ENCODE data around the gene FSTL1. TPM values are rescaled to one million over a fixed set of nuclear protein-coding genes. Genes with fewer than 3 reads are reported as not detected.

FSTL1 gene
- total RNA-seq, 1 donor from 2014 or later, result 142 TPM

GRCh38 chr3:120461416-120461815, 10.6 kb upstream of the FSTL1 start:
- TF ChIP-seq, protein P1, sequence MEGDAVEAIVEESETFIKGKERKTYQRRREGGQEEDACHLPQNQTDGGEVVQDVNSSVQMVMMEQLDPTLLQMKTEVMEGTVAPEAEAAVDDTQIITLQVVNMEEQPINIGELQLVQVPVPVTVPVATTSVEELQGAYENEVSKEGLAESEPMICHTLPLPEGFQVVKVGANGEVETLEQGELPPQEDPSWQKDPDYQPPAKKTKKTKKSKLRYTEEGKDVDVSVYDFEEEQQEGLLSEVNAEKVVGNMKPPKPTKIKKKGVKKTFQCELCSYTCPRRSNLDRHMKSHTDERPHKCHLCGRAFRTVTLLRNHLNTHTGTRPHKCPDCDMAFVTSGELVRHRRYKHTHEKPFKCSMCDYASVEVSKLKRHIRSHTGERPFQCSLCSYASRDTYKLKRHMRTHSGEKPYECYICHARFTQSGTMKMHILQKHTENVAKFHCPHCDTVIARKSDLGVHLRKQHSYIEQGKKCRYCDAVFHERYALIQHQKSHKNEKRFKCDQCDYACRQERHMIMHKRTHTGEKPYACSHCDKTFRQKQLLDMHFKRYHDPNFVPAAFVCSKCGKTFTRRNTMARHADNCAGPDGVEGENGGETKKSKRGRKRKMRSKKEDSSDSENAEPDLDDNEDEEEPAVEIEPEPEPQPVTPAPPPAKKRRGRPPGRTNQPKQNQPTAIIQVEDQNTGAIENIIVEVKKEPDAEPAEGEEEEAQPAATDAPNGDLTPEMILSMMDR (IDR thresholded peaks at IDR 0.05; ENCODE audit: insufficient read depth, low read length, poor library complexity, severe bottlenecking), result no peak
- Histone ChIP-seq H3K36me3 (ENCODE audit: control insufficient read depth, insufficient read depth, low read length) (no peaks in the 10 kb centered on the region), H3K27me3 (ENCODE audit: control insufficient read depth, insufficient read depth, low read length) (no peaks in the 10 kb centered on the region), H3K4me3 (ENCODE audit: low read depth, low read length) (no peak overlapping the region)
- no peak for DNase-seq (ENCODE audit: low read depth)

DNA sequence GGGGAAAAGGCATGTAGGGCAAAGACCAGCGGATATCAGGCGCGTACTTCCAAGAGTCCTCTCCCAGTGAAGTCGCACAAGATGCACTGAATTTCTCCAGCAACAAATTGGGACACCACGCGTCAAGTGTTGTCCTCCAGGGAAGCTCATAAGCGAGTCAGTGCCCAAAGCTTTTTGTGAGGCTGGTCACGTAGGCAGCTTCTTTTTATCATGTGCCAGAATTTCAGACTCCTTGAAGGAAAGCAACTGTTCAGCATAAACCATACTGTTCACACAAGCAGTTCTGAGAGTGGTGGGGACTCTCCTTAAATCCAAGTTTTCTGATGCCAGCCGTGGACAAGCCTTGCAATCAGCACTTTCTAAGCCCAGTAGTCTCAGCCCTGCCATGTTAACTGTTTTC, 10.1 kb upstream of the FSTL1 start:
- Histone ChIP-seq H3K27me3 (ENCODE audit: control insufficient read depth, insufficient read depth, low read length) (no peaks in the 10 kb centered on the region), H3K36me3 (ENCODE audit: control insufficient read depth, insufficient read depth, low read length) (no peaks in the 10 kb centered on the region), H3K4me3 (ENCODE audit: low read depth, low read length) (no peak overlapping the region)
- TF ChIP-seq, protein P1 (IDR thresholded peaks at IDR 0.05; ENCODE audit: insufficient read depth, low read length, poor library complexity, severe bottlenecking), result no peak
- DNase-seq (ENCODE audit: low read depth), result no peak

DNA sequence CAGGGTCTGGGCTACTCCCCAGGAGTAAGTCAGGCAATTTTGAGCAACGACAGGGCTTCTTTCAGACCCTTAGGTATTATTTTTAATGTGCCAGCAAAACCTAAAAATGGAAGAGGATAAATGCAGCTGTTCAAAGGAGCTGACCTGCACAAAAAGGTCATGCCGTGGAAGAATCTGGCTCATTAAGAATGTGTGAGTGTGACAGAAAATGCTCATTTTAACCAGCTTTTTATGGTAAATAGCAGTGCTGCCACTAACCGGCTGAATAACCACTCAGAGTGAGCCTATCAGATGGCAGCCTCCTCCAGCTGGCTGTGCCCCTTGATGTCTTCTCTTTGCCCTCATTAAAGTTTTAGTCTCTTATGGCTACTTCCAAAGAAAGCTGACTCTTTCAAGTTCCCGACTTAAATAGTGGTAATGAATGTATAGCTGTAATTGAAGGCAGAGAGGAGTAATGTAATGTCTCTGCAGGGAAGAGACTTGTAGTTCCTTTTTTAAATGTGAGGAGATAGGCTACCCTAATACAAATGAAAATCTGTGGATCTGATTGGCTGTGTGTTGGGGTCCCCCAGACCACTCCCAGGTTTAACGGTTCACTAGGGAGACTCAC, 9.5 kb upstream of the FSTL1 start:
- Histone ChIP-seq H3K36me3 (ENCODE audit: control insufficient read depth, insufficient read depth, low read length) (no peaks in the 10 kb centered on the region), H3K27me3 (ENCODE audit: control insufficient read depth, insufficient read depth, low read length) (no peaks in the 10 kb centered on the region), H3K4me3 (ENCODE audit: low read depth, low read length) (no peak overlapping the region)
- no peak for DNase-seq (ENCODE audit: low read depth)
- TF ChIP-seq, protein P1 (IDR thresholded peaks at IDR 0.05; ENCODE audit: insufficient read depth, low read length, poor library complexity, severe bottlenecking), result no peak

- H3K4me3 ChIP-seq (ENCODE audit: low read depth, low read length), result no peak overlapping the region
- TF ChIP-seq, protein P1 (IDR thresholded peaks at IDR 0.05; ENCODE audit: insufficient read depth, low read length, poor library complexity, severe bottlenecking), result no peak
- H3K27me3 ChIP-seq (ENCODE audit: control insufficient read depth, insufficient read depth, low read length), result no peaks in the 10 kb centered on the region
- H3K36me3 ChIP-seq (ENCODE audit: control insufficient read depth, insufficient read depth, low read length), result no peaks in the 10 kb centered on the region
- DNase-seq (ENCODE audit: low read depth), result no peak
Observed at GRCh38 chr3:120459196-120459595, 8.4 kb upstream of the FSTL1 start.

GRCh38 chr3:120457827-120458226, 7.0 kb upstream of the FSTL1 start:
- no peak overlapping the region for H3K4me3 ChIP-seq (ENCODE audit: low read depth, low read length)
- TF ChIP-seq, protein P1 (IDR thresholded peaks at IDR 0.05; ENCODE audit: insufficient read depth, low read length, poor library complexity, severe bottlenecking), result no peak
- DNase-seq (ENCODE audit: low read depth), result no peak
- H3K27me3 ChIP-seq (ENCODE audit: control insufficient read depth, insufficient read depth, low read length), result no peaks in the 10 kb centered on the region
- H3K36me3 ChIP-seq (ENCODE audit: control insufficient read depth, insufficient read depth, low read length), result no peaks in the 10 kb centered on the region

DNA sequence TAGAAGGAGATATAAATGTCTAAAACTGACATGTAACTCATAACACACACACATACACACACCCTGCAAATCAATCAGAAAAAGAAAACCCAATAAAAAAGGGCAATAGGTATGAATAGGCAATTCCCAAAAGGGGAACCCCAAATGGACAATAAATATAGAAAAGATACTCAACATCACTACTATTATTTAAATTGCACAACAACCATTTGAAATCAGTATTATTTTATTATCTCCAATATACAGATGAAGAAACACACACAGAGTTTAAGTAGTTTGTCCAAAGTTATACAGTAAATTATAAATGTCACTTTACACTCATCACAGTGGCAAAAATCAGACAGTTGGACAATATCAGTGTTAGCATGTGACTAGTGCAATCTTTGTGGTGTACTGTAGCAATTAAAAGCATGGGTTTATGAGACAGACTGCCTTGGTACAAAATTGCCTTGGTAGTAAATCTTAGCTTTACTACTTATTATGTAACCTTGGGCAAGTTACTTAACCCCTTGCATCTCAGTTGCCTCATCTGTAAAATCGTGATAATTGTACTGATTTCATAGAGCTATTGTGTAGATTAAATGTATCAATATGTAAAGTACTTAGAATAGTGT, 3.4 kb upstream of the FSTL1 start:
- DNase-seq (ENCODE audit: low read depth), result no peak
- TF ChIP-seq, protein P1 (IDR thresholded peaks at IDR 0.05; ENCODE audit: insufficient read depth, low read length, poor library complexity, severe bottlenecking), result no peak
- no peaks in the 10 kb centered on the region for H3K36me3 ChIP-seq (ENCODE audit: control insufficient read depth, insufficient read depth, low read length)
- no peaks in the 10 kb centered on the region for H3K27me3 ChIP-seq (ENCODE audit: control insufficient read depth, insufficient read depth, low read length)
- no peak overlapping the region for H3K4me3 ChIP-seq (ENCODE audit: low read depth, low read length)

All from kidney epithelial cell (primary cell).